Transverse colon (tissue), 4 donors: ENCODE data around the gene RAI1. TPM values are rescaled to one million over a fixed set of nuclear protein-coding genes. Genes with fewer than 3 reads are reported as not detected.

Experiments used
- DNase-seq: peaks from one replicate; pipeline ENCODE4 v3.0.0-alpha.2; 2019
- H3K27ac ChIP-seq, 4 donors: fragments of 200-600 bp; sonication (generic); 2 replicates each; pipeline ENCODE4 v1.5.1; 2016 to 2018; ENCODE audit warnings: inconsistent platforms in 4 of 4
- H3K27me3 ChIP-seq: fragments of 200-600 bp; sonication (generic); 2 replicates; pipeline ENCODE4 v1.5.1; 2017; ENCODE audit warnings: inconsistent platforms
- H3K36me3 ChIP-seq, 4 donors: fragments of 200-600 bp; sonication (generic); 2 replicates each; pipeline ENCODE4 v1.5.1; 2017 to 2019; ENCODE audit warnings: inconsistent platforms in 4 of 4
- H3K4me1 ChIP-seq, 4 donors: fragments of 200-600 bp; sonication (generic); 2 replicates each; pipeline ENCODE4 v1.5.1; 2017 to 2020; ENCODE audit warnings: inconsistent platforms in 4 of 4
- H3K4me3 ChIP-seq, 4 donors: fragments of 200-600 bp; sonication (generic); 1 replicate in 1 of 4; 2 replicates in 3 of 4; pipeline versions ENCODE4 v1.5.1 to v1.6.1; 2017 to 2019; ENCODE audit warnings: inconsistent platforms in 4 of 4
- H3K9me3 ChIP-seq, 2 donors: fragments of 200-600 bp; sonication (generic); 2 replicates each; pipeline ENCODE4 v1.5.1; 2017 to 2019; ENCODE audit warnings: inconsistent platforms in 2 of 2
- EP300 ChIP-seq: sonication (generic); formaldehyde crosslinking; IDR thresholded peaks from one replicate; pipeline ENCODE4 v1.6.1; 2017; ENCODE audit warnings: antibody characterized with exemption, low read depth
- POLR2A ChIP-seq: fragments of 450-650 bp; IDR thresholded peaks from one replicate; pipeline ENCODE4 v1.6.1; 2016; ENCODE audit warnings: antibody characterized with exemption, mild to moderate bottlenecking, moderate library complexity
- POLR2AphosphoS5 ChIP-seq, 3 donors: sonication (generic); formaldehyde crosslinking; IDR thresholded peaks; one replicate each; pipeline ENCODE4 v1.6.1; 2016; ENCODE audit warnings: antibody characterized with exemption in 3 of 3
- WGBS, 2 donors: methylation state at CpG; one replicate each; pipeline ENCODE4 v1.1.5; 2018; ENCODE audit warnings: low coverage in 1 of 2; 5-methylcytosine and 5-hydroxymethylcytosine counted together
- in situ Hi-C, 4 donors: fragments of 200-750 bp; cut with MboI; loops; one replicate each; pipeline versions ENCODE4 v1.15.0 to v1.15.1; 2017; ENCODE audit warnings: low sequenced_read_pairs in 3 of 4, low pct_ligation_motif_present in 1 of 4, low pct_unique_long_range_greater_than_20kb in 1 of 4
- intact Hi-C: fragments of 100-400 bp; cut with DNase I; formaldehyde crosslinking; loops from one replicate; pipeline ENCODE4 v1.15.1; 2023; ENCODE audit warnings: low total_unique reads
- total RNA-seq, 4 donors: library from RNA; depleted of rRNA; stranded (reverse); fragments of >200 nt; gene quantifications; one replicate each; pipeline ENCODE4 v1.1.0, GENCODE V29; 2016
- TF ChIP-seq, protein P1 (sequence below), 5 experiments: fragments of 200-600 bp in 3 of 5; fragments of 450-650 bp in 2 of 5; sonication (generic) in 3 of 5; IDR thresholded peaks; 1 replicate in 2 of 5; 2 replicates in 3 of 5; pipeline ENCODE4 v1.5.1; 2016 to 2017; ENCODE audit warnings: antibody characterized with exemption in 5 of 5, inconsistent platforms in 3 of 5, mild to moderate bottlenecking in 2 of 5, moderate library complexity in 1 of 5

Gene RAI1
- total RNA-seq, 4 donors from 2014 or later: 14.1 to 163 (median 34.6) TPM

- WGBS, 2 donors: 3% methylated on average over 32 of the region's 90 CpGs; no CpG with 5 or more reads in 1 of the 2 donors
- Histone ChIP-seq H3K9me3 (no peaks in the 10 kb centered on the region), H3K27ac (peak overlapping the region; percentile 92 to 98 (median 96)), H3K4me3 (peak overlapping the region; percentile 56 to 88 (median 78)), H3K27me3 (no peaks in the 10 kb centered on the region), H3K4me1 (peaks cover 22 to 91% (median 74%) of the 10 kb centered on the region in 4 donors), H3K36me3 (no peaks in the 10 kb centered on the region)
- TF ChIP-seq POLR2AphosphoS5 (IDR thresholded peaks at IDR 0.05) (peak; percentile 50 to 80 (median 62)), EP300 (no peak), POLR2A (peak; percentile 66)
- peak; percentile 76 for DNase-seq
- in situ Hi-C loops (loop anchor here (25.0 kb wide), 4 partner anchors 93 to 343 kb away; partner anchors contain the start of genes ATPAF2 (in 1 of the 4) and GID4 (in 1 of the 4)), intact Hi-C loops (no loop called here)
These were observed 13.2 kb downstream of the RAI1 start for GRCh38 chr17:17694169-17695081.

DNA sequence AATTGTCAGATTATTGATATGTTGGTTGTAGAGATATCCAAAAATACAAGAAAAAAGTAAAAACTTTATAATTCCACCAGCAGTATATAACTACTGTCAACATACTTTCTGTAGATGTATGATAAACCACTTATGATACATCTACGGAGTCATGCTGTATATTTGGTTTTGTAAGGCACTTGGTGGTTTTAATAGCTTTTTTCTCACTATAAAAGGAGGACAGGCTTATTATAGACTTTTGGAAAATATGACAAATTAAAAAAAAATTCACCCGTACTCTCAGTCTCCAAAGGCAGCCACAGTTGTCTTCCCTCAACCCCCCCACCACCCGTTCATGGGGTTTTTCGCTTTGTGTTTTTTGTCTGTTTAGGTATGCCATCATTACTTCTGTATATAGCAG is 14.8 kb downstream of the RAI1 start:
- intact Hi-C loops (no loop called here), in situ Hi-C loops (loop anchor here (25.0 kb wide), 4 partner anchors 91 to 341 kb away; partner anchors contain the start of genes ATPAF2 (in 1 of the 4) and GID4 (in 1 of the 4))
- H3K27me3 ChIP-seq: no peaks in the 10 kb centered on the region
- no peaks in the 10 kb centered on the region for H3K36me3 ChIP-seq
- TF ChIP-seq POLR2A (no peak), EP300 (no peak), POLR2AphosphoS5 (IDR thresholded peaks at IDR 0.05) (no peak)
- TF ChIP-seq, protein P1, sequence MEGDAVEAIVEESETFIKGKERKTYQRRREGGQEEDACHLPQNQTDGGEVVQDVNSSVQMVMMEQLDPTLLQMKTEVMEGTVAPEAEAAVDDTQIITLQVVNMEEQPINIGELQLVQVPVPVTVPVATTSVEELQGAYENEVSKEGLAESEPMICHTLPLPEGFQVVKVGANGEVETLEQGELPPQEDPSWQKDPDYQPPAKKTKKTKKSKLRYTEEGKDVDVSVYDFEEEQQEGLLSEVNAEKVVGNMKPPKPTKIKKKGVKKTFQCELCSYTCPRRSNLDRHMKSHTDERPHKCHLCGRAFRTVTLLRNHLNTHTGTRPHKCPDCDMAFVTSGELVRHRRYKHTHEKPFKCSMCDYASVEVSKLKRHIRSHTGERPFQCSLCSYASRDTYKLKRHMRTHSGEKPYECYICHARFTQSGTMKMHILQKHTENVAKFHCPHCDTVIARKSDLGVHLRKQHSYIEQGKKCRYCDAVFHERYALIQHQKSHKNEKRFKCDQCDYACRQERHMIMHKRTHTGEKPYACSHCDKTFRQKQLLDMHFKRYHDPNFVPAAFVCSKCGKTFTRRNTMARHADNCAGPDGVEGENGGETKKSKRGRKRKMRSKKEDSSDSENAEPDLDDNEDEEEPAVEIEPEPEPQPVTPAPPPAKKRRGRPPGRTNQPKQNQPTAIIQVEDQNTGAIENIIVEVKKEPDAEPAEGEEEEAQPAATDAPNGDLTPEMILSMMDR (IDR thresholded peaks at IDR 0.05): no peak
- no peak overlapping the region for H3K4me3 ChIP-seq
- H3K27ac ChIP-seq: peak overlapping the region; percentile 92 to 98 (median 96)
- no peak for DNase-seq
- H3K4me1 ChIP-seq: peaks cover 32 to 94% (median 86%) of the 10 kb centered on the region in 4 donors
- no peaks in the 10 kb centered on the region for H3K9me3 ChIP-seq
- 77 to 83% methylated on average over 3 to 4 of the region's 4 CpGs for whole genome bisulfite sequencing, 2 donors

- intact Hi-C loops (no loop called here), in situ Hi-C loops (loop anchor here (25.0 kb wide), 4 partner anchors 90 to 340 kb away; partner anchors contain the start of genes ATPAF2 (in 1 of the 4) and GID4 (in 1 of the 4))
- H3K4me1 ChIP-seq: peaks cover 33 to 93% (median 80%) of the 10 kb centered on the region in 4 donors
- peak overlapping the region; percentile 73 to 98 (median 96) for H3K27ac ChIP-seq
- TF ChIP-seq POLR2A (no peak), POLR2AphosphoS5 (IDR thresholded peaks at IDR 0.05) (no peak), EP300 (no peak)
- TF ChIP-seq, protein P1 (IDR thresholded peaks at IDR 0.05): no peak
- H3K4me3 ChIP-seq: no peak overlapping the region
- H3K9me3 ChIP-seq: no peaks in the 10 kb centered on the region
- 55% methylated on average over 13 of the region's 13 CpGs; no CpG with 5 or more reads in 1 of the 2 donors for WGBS, 2 donors
- DNase-seq: no peak
- no peaks in the 10 kb centered on the region for H3K27me3 ChIP-seq
- H3K36me3 ChIP-seq: no peaks in the 10 kb centered on the region
These were observed 15.8 kb downstream of the RAI1 start for GRCh38 chr17:17696882-17697633.

DNA sequence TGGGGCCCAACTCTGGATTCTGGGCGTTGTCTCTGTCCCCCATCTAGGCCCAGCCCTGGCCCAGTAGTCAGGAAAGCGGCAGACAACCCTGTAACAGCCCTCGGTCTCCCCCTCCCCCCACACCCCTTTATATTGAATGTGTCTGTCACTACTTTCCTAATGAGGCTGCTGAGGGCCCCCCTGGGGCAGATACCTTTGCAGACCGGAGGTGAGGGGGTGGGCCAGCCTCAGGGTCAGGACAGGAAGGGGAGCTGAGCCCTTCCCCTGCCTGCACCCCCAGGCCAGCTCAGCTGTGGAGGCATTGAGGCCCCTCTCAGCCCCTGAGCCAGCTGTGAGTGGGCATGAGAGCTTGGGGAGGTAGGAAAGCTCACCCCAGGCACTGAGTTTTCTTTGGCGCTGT is 17.1 kb downstream of the RAI1 start:
- no peak overlapping the region for H3K4me3 ChIP-seq
- WGBS, 2 donors: 72% methylated on average over 5 of the region's 5 CpGs; no CpG with 5 or more reads in 1 of the 2 donors
- in situ Hi-C loops (loop anchor here (25.0 kb wide), 4 partner anchors 89 to 339 kb away; partner anchors contain the start of genes ATPAF2 (in 1 of the 4) and GID4 (in 1 of the 4)), intact Hi-C loops (no loop called here)
- no peaks in the 10 kb centered on the region for H3K27me3 ChIP-seq
- peaks cover 35 to 84% (median 72%) of the 10 kb centered on the region in 4 donors for H3K4me1 ChIP-seq
- no peak for TF ChIP-seq EP300
- no peak for TF ChIP-seq POLR2A
- TF ChIP-seq, protein P1 (IDR thresholded peaks at IDR 0.05): no peak
- no peak for TF ChIP-seq POLR2AphosphoS5 (IDR thresholded peaks at IDR 0.05)
- DNase-seq: no peak
- H3K9me3 ChIP-seq: no peaks in the 10 kb centered on the region
- peak overlapping the region; percentile 63 to 98 (median 83) for H3K27ac ChIP-seq
- no peaks in the 10 kb centered on the region for H3K36me3 ChIP-seq
